HEK293T (cell line): Measurements from ENCODE around the gene NRG3.

Experiments used
- ELF4 ChIP-seq: fragments of 450-650 bp; IDR thresholded peaks from 2 replicates; pipeline ENCODE4 v1.6.1; 2017; ENCODE audit warnings: antibody characterized with exemption
- FOXA1 ChIP-seq: fragments of 450-650 bp; IDR thresholded peaks from 2 replicates; pipeline ENCODE4 v1.6.1; 2016; ENCODE audit warnings: mild to moderate bottlenecking
- FOXK2 ChIP-seq: fragments of 450-650 bp; IDR thresholded peaks from 2 replicates; pipeline ENCODE4 v1.6.1; 2016; ENCODE audit warnings: mild to moderate bottlenecking
- FOXM1 ChIP-seq: fragments of 450-650 bp; IDR thresholded peaks from 2 replicates; pipeline ENCODE4 v1.6.1; 2017; ENCODE audit warnings: mild to moderate bottlenecking, borderline replicate concordance
- L3MBTL2 ChIP-seq: fragments of 450-650 bp; conservative IDR thresholded peaks from 2 replicates; pipeline ENCODE4 v1.6.1; 2016; ENCODE audit warnings: mild to moderate bottlenecking
- LEF1 ChIP-seq: fragments of 450-650 bp; IDR thresholded peaks from 2 replicates; pipeline ENCODE4 v1.6.1; 2017; ENCODE audit warnings: mild to moderate bottlenecking, borderline replicate concordance
- NFRKB ChIP-seq: fragments of 450-650 bp; IDR thresholded peaks from 2 replicates; pipeline ENCODE4 v1.6.1; 2016; ENCODE audit warnings: mild to moderate bottlenecking, moderate library complexity
- SP1 ChIP-seq: fragments of 450-650 bp; IDR thresholded peaks from 2 replicates; pipeline ENCODE4 v1.6.1; 2017
- SUZ12 ChIP-seq: fragments of 450-650 bp; IDR thresholded peaks from 2 replicates; pipeline ENCODE4 v1.6.1; 2016; ENCODE audit warnings: mild to moderate bottlenecking
- TF ChIP-seq, protein P1 (sequence below): fragments of 450-650 bp; IDR thresholded peaks from 2 replicates; pipeline ENCODE4 v1.6.1; 2016

DNA sequence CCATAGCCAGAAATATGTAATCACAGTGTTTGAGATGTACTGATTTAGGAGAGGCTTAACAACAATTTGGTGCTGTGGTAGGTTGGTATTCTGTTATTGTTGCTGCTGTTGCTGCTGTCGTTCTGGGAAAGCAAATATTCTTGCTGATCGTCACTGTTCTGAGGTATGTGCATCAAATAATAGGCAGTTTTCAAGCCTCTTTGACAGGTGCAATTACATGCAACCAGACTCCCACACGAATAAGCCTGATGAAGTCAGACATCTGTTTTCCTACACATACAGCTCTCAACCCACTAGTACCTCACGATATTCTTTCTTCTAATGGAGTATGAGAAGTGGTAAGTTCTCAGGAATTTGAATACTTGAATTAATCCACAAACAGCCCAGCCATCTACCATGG lies 46.7 kb upstream of the NRG3 start:
- TF ChIP-seq SP1 (no peak), LEF1 (no peak), ELF4 (no peak), FOXK2 (no peak), FOXM1 (no peak), L3MBTL2 (no peak), SUZ12 (no peak), NFRKB (no peak), FOXA1 (no peak)
- TF ChIP-seq, protein P1, sequence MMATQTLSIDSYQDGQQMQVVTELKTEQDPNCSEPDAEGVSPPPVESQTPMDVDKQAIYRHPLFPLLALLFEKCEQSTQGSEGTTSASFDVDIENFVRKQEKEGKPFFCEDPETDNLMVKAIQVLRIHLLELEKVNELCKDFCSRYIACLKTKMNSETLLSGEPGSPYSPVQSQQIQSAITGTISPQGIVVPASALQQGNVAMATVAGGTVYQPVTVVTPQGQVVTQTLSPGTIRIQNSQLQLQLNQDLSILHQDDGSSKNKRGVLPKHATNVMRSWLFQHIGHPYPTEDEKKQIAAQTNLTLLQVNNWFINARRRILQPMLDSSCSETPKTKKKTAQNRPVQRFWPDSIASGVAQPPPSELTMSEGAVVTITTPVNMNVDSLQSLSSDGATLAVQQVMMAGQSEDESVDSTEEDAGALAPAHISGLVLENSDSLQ: no peak
